ENCODE data around the gene ARHGAP5. TPM values are rescaled to one million over a fixed set of nuclear protein-coding genes. Genes with fewer than 3 reads are reported as not detected.
"Not testable (repeated sequence)": the region's sequence is repeated elsewhere in the genome, so short reads cannot be mapped to it uniquely, and the experiment has no call there.

The ARHGAP5 gene
- total RNA-seq, 1 donor, result 88.7 TPM

DNA sequence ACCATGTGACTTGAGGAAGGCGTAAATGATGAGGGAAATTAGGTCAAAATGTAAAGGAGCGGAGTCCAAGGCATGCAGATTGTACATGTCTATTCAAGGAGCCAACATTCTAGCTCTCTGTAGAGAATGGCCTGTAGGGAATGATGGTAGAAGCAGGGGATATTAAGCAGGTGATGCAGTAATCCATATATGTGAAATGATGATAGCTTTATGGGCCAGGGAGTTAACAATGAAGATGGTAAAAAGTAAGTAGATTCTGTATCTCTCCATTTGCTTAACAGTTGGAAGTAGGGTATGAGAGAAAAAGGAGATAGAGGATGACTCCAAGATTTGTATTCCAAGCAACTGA, 33.4 kb downstream of the ARHGAP5 start:
- H3K79me2 ChIP-seq (ENCODE audit: insufficient read depth, low read length), result peaks cover 77% of the 10 kb centered on the region
- H3K27me3 ChIP-seq (ENCODE audit: insufficient read depth, low read length), result no peaks in the 10 kb centered on the region
- H2AFZ ChIP-seq (ENCODE audit: low read length), result no peak overlapping the region
- H3K27ac ChIP-seq (ENCODE audit: low read depth, low read length), result peak overlapping the region; percentile 47
- TF ChIP-seq CTCF (IDR thresholded peaks at IDR 0.05; ENCODE audit: extremely low read depth, low read depth, low read length), result no peak
- peaks cover 13% of the 10 kb centered on the region for H4K20me1 ChIP-seq (ENCODE audit: insufficient read depth, low read length)
- H3K4me3 ChIP-seq (ENCODE audit: insufficient read depth, low read length), result no peak overlapping the region
- no peaks in the 10 kb centered on the region for H3K9me3 ChIP-seq (ENCODE audit: low read depth, low read length)
- H3K4me1 ChIP-seq (ENCODE audit: insufficient read depth, low read length), result no peaks in the 10 kb centered on the region
- no peak overlapping the region for H3K4me2 ChIP-seq (ENCODE audit: insufficient read depth, low read length)
- DNase-seq (ENCODE audit: insufficient read length, low spot score, missing footprints), result no peak
- H3K36me3 ChIP-seq (ENCODE audit: insufficient read depth, low read length), result no peaks in the 10 kb centered on the region

DNA sequence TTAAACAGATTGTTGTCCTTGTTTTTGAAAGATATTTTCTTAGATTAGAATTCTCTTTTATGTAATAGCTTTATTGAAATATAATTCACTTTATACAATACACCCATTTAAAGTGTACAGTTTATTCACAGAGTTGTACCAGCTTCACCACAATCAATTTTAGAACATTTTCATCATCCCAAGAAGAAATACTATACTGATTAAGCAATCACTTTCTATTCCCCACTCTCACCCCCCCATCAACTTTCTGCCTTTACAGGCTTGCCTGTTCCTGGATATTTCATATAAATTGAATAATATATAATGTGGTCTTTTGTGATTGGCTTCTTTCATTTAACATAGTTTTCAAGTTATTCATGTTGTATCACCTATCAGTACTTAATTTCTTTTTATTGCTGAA, 44.4 kb downstream of the ARHGAP5 start:
- Histone ChIP-seq H3K4me3 (ENCODE audit: insufficient read depth, low read length) (no peak overlapping the region), H3K27ac (ENCODE audit: low read depth, low read length) (no peak overlapping the region), H3K36me3 (ENCODE audit: insufficient read depth, low read length) (peaks cover 8% of the 10 kb centered on the region), H3K27me3 (ENCODE audit: insufficient read depth, low read length) (no peaks in the 10 kb centered on the region), H3K4me2 (ENCODE audit: insufficient read depth, low read length) (no peak overlapping the region), H3K79me2 (ENCODE audit: insufficient read depth, low read length) (peaks cover 70% of the 10 kb centered on the region), H2AFZ (ENCODE audit: low read length) (no peak overlapping the region), H4K20me1 (ENCODE audit: insufficient read depth, low read length) (peaks cover 19% of the 10 kb centered on the region), H3K4me1 (ENCODE audit: insufficient read depth, low read length) (no peaks in the 10 kb centered on the region), H3K9me3 (ENCODE audit: low read depth, low read length) (no peaks in the 10 kb centered on the region)
- DNase-seq (ENCODE audit: insufficient read length, low spot score, missing footprints), result no peak
- no peak for TF ChIP-seq CTCF (IDR thresholded peaks at IDR 0.05; ENCODE audit: extremely low read depth, low read depth, low read length)

DNA sequence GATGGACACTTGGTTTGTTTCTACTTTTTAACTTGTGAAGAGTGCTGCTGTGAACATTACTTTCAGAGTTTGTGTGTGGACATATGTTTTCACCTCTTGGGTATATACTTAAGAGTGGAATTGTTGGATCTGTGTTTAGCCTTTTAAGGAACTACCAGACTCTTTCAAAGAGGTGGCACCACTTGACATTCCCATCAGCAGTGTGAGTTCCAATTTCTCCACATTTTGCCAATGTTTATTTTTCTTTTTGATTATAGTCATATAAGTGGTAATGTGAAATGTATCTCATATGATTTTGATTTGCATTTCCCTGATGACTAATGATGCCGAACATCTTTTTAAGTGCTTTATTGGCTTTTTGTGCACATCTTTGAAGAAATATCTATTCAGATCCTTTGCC, 44.8 kb downstream of the ARHGAP5 start:
- no peak for TF ChIP-seq CTCF (IDR thresholded peaks at IDR 0.05; ENCODE audit: extremely low read depth, low read depth, low read length)
- H3K79me2 ChIP-seq (ENCODE audit: insufficient read depth, low read length), result peaks cover 69% of the 10 kb centered on the region
- no peak overlapping the region for H2AFZ ChIP-seq (ENCODE audit: low read length)
- H3K27me3 ChIP-seq (ENCODE audit: insufficient read depth, low read length), result no peaks in the 10 kb centered on the region
- no peak overlapping the region for H3K4me3 ChIP-seq (ENCODE audit: insufficient read depth, low read length)
- DNase-seq (ENCODE audit: insufficient read length, low spot score, missing footprints), result peak; percentile 63
- H3K9me3 ChIP-seq (ENCODE audit: low read depth, low read length), result no peaks in the 10 kb centered on the region
- H4K20me1 ChIP-seq (ENCODE audit: insufficient read depth, low read length), result peaks cover 19% of the 10 kb centered on the region
- no peak overlapping the region for H3K27ac ChIP-seq (ENCODE audit: low read depth, low read length)
- H3K4me1 ChIP-seq (ENCODE audit: insufficient read depth, low read length), result no peaks in the 10 kb centered on the region
- peaks cover 8% of the 10 kb centered on the region for H3K36me3 ChIP-seq (ENCODE audit: insufficient read depth, low read length)
- no peak overlapping the region for H3K4me2 ChIP-seq (ENCODE audit: insufficient read depth, low read length)

- H3K36me3 ChIP-seq (ENCODE audit: insufficient read depth, low read length); H3K9me3 ChIP-seq (ENCODE audit: low read depth, low read length); DNase-seq (ENCODE audit: insufficient read length, low spot score, missing footprints); H3K27ac ChIP-seq (ENCODE audit: low read depth, low read length); H3K4me3 ChIP-seq (ENCODE audit: insufficient read depth, low read length); H2AFZ ChIP-seq (ENCODE audit: low read length); H3K27me3 ChIP-seq (ENCODE audit: insufficient read depth, low read length); H3K4me2 ChIP-seq (ENCODE audit: insufficient read depth, low read length): not testable (repeated sequence)
- H4K20me1 ChIP-seq (ENCODE audit: insufficient read depth, low read length), result peaks cover 23% of the 10 kb centered on the region
- peaks cover 11% of the 10 kb centered on the region for H3K4me1 ChIP-seq (ENCODE audit: insufficient read depth, low read length)
- peaks cover 71% of the 10 kb centered on the region for H3K79me2 ChIP-seq (ENCODE audit: insufficient read depth, low read length)
These were observed 50.0 kb downstream of the ARHGAP5 start for GRCh38 chr14:32126899-32127730.

GRCh38 chr14:32127731-32128654, 50.9 kb downstream of the ARHGAP5 start:
- DNase-seq (ENCODE audit: insufficient read length, low spot score, missing footprints), result not testable (repeated sequence)
- H4K20me1 ChIP-seq (ENCODE audit: insufficient read depth, low read length), result peaks cover 21% of the 10 kb centered on the region
- peaks cover 63% of the 10 kb centered on the region for H3K79me2 ChIP-seq (ENCODE audit: insufficient read depth, low read length)

More at GRCh38 chr14:32127731-32128654, 50.9 kb downstream of the ARHGAP5 start:
- H3K27me3 ChIP-seq (ENCODE audit: insufficient read depth, low read length); H3K9me3 ChIP-seq (ENCODE audit: low read depth, low read length); H3K36me3 ChIP-seq (ENCODE audit: insufficient read depth, low read length); H2AFZ ChIP-seq (ENCODE audit: low read length); H3K27ac ChIP-seq (ENCODE audit: low read depth, low read length); H3K4me2 ChIP-seq (ENCODE audit: insufficient read depth, low read length); H3K4me3 ChIP-seq (ENCODE audit: insufficient read depth, low read length): not testable (repeated sequence)
- H3K4me1 ChIP-seq (ENCODE audit: insufficient read depth, low read length), result peaks cover 11% of the 10 kb centered on the region

Measured in osteoblast (primary cell).